Upper lobe of right lung (tissue), 1 donor: ENCODE data around the gene RXRA. TPM values are rescaled to one million over a fixed set of nuclear protein-coding genes. Genes with fewer than 3 reads are reported as not detected.

Experiments used
- ATAC-seq: fragments of 200-7000 bp; cut with Tn5 transposase; one replicate; pipeline ENCODE4 v1.9.1; 2020; ENCODE audit warnings: mild to moderate bottlenecking, moderate library complexity
- DNase-seq: peaks from one replicate; pipeline ENCODE4 v3.0.0-alpha.2; 2020
- H3K27ac ChIP-seq: fragments of 200-600 bp; one replicate; pipeline ENCODE4 v1.8.0; 2022
- H3K27me3 ChIP-seq: fragments of 200-600 bp; one replicate; pipeline ENCODE4 v1.8.0; 2022; ENCODE audit warnings: mild to moderate bottlenecking
- H3K36me3 ChIP-seq: fragments of 200-600 bp; one replicate; pipeline ENCODE4 v1.8.0; 2022
- H3K4me1 ChIP-seq: fragments of 200-600 bp; one replicate; pipeline ENCODE4 v1.8.0; 2022
- H3K4me3 ChIP-seq: fragments of 200-600 bp; one replicate; pipeline ENCODE4 v1.8.0; 2022; ENCODE audit warnings: mild to moderate bottlenecking
- H3K9me3 ChIP-seq: fragments of 200-600 bp; one replicate; pipeline ENCODE4 v1.8.0; 2022
- CTCF ChIP-seq: fragments of 200-600 bp; IDR thresholded peaks from one replicate; pipeline ENCODE4 v1.8.0; 2022; ENCODE audit warnings: antibody characterized with exemption
- intact Hi-C: fragments of 100-400 bp; cut with DNase I; formaldehyde crosslinking; loops from one replicate; pipeline ENCODE4 v1.11.0; 2022
- total RNA-seq: library from RNA; stranded (reverse); fragmentation: NEBNext Ultra II Directional; extraction: Animal tissue kit (Norgen Biotek cat#: 25700); gene quantifications from one replicate; pipeline ENCODE4 v1.2.1, GENCODE V29; 2021
- donor health status: DM: no; HTN: yes; CAD: no; lungs with severe emphysema.

Gene RXRA
- total RNA-seq, 1 donor from 2014 or later, result 80.6 TPM

DNA sequence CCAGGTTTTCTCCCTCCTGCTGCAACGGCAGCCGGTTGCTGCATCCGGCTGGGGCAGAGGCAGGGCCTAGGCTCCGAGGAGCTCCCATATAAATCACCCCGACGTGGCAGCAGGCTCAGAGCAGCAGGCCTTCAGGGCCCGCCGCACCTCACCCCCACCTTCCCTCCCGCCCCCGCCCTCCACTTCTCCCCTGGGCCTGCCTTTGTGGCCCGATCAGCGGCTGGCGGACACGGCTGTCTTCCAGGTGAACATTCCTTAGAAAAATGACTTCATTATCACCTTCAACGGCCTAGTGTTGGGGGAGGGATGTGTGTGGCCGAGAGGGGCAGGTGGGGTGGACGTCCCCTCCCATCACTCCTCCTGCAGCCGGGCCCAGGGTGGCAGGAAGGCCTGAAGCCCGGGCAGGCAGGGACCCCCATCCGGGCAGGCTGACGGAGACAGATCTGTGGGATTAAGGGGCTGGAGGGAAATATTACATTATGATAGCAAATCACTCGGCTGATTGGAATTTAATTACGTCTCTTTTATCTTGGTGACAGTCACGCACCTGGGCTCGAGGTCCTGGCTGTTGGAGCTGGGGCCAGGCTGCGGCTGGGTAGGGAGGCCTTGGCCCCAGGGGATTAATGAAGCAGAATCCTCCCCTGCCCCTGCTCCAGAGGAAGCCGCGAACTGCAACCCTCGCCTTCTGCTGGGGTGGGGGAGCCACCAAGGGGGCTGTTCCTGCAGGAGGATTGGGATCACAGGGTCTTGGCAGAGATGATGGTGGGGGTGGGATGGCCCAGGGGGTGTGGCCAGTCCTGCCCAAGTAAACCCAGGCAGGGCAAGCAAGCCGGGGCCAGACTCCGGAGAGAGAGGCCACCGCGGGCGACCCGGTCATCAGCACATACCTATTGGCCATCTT lies 38.4 kb upstream of the RXRA start:
- no peaks in the 10 kb centered on the region for H3K9me3 ChIP-seq
- DNase-seq (no peak), ATAC-seq (no peak)
- no peak for TF ChIP-seq CTCF
- H3K4me3 ChIP-seq, result no peak overlapping the region
- intact Hi-C loops, result no loop called here
- H3K4me1 ChIP-seq, result peaks cover 7% of the 10 kb centered on the region
- no peaks in the 10 kb centered on the region for H3K27me3 ChIP-seq
- no peak overlapping the region for H3K27ac ChIP-seq
- H3K36me3 ChIP-seq, result no peaks in the 10 kb centered on the region

DNA sequence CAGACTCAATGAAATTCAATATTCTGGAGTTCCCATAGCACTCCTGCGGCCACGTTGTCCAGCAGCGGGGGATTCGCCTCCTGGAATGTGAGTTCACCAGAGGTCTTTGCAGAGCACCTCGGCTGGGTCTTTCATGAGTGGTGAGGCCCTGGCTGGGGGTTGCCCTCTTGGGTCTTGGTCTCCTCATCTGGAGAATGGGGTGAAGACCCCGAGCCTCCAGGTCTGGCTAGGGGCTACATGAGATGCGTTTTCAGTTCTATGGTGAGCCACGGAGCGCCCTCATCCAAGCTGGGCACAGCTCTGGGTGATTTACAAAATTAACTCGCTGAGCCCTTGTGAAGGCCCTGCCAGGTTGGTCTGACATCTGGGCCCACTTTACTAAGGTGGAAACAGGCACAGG lies 37.5 kb upstream of the RXRA start:
- Histone ChIP-seq H3K27ac (no peak overlapping the region), H3K4me3 (no peak overlapping the region), H3K4me1 (peaks cover 7% of the 10 kb centered on the region), H3K9me3 (no peaks in the 10 kb centered on the region), H3K36me3 (no peaks in the 10 kb centered on the region), H3K27me3 (no peaks in the 10 kb centered on the region)
- ATAC-seq (no peak), DNase-seq (no peak)
- intact Hi-C loops, result no loop called here
- TF ChIP-seq CTCF, result no peak

GRCh38 chr9:134289241-134289875 lies 36.9 kb upstream of the RXRA start:
- no peak for ATAC-seq
- Histone ChIP-seq H3K27ac (no peak overlapping the region), H3K27me3 (no peaks in the 10 kb centered on the region), H3K4me3 (no peak overlapping the region), H3K36me3 (no peaks in the 10 kb centered on the region), H3K4me1 (peaks cover 14% of the 10 kb centered on the region), H3K9me3 (no peaks in the 10 kb centered on the region)
- DNase-seq, result no peak
- intact Hi-C loops, result no loop called here
- no peak for TF ChIP-seq CTCF

DNA sequence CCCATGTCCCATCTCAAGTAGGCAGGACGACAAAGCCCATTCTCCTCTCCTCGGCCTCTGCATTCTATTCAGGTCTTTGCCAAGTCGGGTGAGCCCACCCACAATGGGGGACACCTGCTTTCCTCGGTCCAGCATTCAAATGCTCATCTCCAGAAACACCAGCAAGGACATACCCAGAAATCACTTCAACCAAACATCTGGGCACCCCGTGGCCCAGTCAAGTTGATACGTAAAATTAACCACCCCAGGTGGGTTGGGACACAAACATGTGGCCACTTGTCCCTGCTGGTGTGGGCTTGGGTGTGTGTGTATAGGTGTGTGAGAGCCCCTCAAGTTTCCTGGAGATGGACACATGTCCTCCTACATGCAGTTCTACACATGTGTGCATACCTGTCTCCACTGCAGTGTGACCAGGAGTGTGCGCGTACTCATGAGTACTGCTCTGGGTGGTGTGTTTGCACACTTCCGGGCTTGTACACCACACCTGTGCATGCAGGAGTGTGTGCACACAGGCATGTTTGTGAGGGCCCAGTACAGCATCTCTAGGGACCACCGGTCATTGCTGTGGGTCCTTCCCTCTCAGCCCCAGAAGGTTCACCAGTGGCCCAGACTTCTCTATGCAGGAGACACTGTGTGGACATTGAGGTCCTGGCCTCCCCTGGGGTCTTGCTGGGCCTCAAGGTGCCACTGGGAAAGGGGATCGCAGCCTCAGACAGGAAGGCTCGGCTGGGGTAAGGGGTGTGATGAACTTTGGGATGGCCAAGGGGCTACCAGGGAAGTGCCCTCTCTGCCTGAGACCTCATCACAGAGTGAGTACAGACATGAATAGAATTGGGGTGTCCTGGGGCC lies 35.4 kb upstream of the RXRA start:
- peak; percentile 53 for DNase-seq
- intact Hi-C loops, result no loop called here
- TF ChIP-seq CTCF, result no peak
- no peak for ATAC-seq
- Histone ChIP-seq H3K27ac (no peak overlapping the region), H3K27me3 (no peaks in the 10 kb centered on the region), H3K9me3 (no peaks in the 10 kb centered on the region), H3K4me3 (no peak overlapping the region), H3K36me3 (no peaks in the 10 kb centered on the region), H3K4me1 (peaks cover 14% of the 10 kb centered on the region)

DNA sequence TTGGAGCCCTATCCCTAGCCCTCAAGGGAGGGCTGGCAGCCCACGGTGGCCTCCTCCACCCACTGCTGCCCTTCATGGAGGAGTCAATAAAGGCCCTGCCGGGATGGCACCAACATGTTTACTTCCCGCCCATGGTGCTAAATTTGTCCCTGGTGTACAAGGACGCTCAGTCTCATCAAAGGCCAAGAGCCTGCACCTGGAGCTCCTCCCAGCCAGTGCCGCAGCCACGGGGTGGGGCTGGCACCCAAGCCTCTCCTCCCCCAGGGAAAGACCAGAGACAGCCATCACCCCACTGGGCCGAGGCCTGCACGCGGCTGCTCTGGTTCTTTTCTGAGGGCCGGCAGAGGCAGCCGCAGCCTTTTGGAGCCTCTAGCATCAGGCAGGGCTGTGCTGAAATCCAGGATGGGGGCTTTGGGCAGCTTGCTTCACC lies 34.8 kb upstream of the RXRA start:
- DNase-seq (no peak), ATAC-seq (no peak)
- Histone ChIP-seq H3K36me3 (no peaks in the 10 kb centered on the region), H3K27ac (no peak overlapping the region), H3K4me3 (no peak overlapping the region), H3K9me3 (no peaks in the 10 kb centered on the region), H3K27me3 (no peaks in the 10 kb centered on the region), H3K4me1 (peaks cover 14% of the 10 kb centered on the region)
- intact Hi-C loops, result no loop called here
- TF ChIP-seq CTCF, result no peak
